Upper lobe of left lung (tissue), 6 donors: ENCODE measurements around the gene DPH6. TPM values are rescaled to one million over a fixed set of nuclear protein-coding genes. Genes with fewer than 3 reads are reported as not detected.
"Not testable (repeated sequence)": the region's sequence is repeated elsewhere in the genome, so short reads cannot be mapped to it uniquely, and the experiment has no call there.

Experiments used
- ATAC-seq, 2 donors: fragments of 200-7000 bp; cut with Tn5 transposase; one replicate each; pipeline ENCODE4 v1.9.1; 2022; ENCODE audit warnings: mild to moderate bottlenecking in 2 of 2, moderate library complexity in 2 of 2; ENCODE audit not compliant: low FRiP score in 2 of 2
- DNase-seq, 2 donors: peaks; one replicate each; pipeline ENCODE4 v3.0.0-alpha.2; 2019 to 2020
- H3K27ac ChIP-seq, 4 donors: fragments of 200-600 bp; sonication (generic); one replicate each; pipeline ENCODE4 v1.5.1; 2016 to 2019
- H3K27me3 ChIP-seq, 4 donors: fragments of 200-600 bp; sonication (generic); one replicate each; pipeline ENCODE4 v1.5.1; 2017 to 2019
- H3K36me3 ChIP-seq, 4 donors: fragments of 200-600 bp; sonication (generic); one replicate each; pipeline ENCODE4 v1.5.1; 2016 to 2019
- H3K4me1 ChIP-seq, 4 donors: fragments of 200-600 bp; sonication (generic); one replicate each; pipeline ENCODE4 v1.5.1; 2018 to 2019
- H3K4me3 ChIP-seq, 4 donors: fragments of 200-600 bp; sonication (generic); one replicate each; pipeline ENCODE4 v1.5.1; 2017 to 2019; ENCODE audit warnings: mild to moderate bottlenecking in 2 of 4, moderate library complexity in 1 of 4
- H3K9me3 ChIP-seq, 4 donors: fragments of 200-600 bp; sonication (generic); one replicate each; pipeline ENCODE4 v1.5.1; 2018 to 2019
- CTCF ChIP-seq, 6 experiments: fragments of 450-650 bp in 4 of 6; fragments of 200-600 bp in 2 of 6; sonication (generic) in 2 of 6; IDR thresholded peaks; one replicate each; pipeline ENCODE4 v1.5.1; 2016 to 2019; ENCODE audit warnings: antibody characterized with exemption in 6 of 6
- EP300 ChIP-seq, 4 donors: sonication (generic); formaldehyde crosslinking; IDR thresholded peaks; one replicate each; pipeline ENCODE4 v1.5.1; 2017; ENCODE audit warnings: antibody characterized with exemption in 4 of 4, control low read depth in 2 of 4
- POLR2A ChIP-seq, 4 donors: fragments of 450-650 bp; IDR thresholded peaks; one replicate each; pipeline ENCODE4 v1.5.1; 2016 to 2017; ENCODE audit warnings: antibody characterized with exemption in 4 of 4, mild to moderate bottlenecking in 2 of 4
- POLR2AphosphoS5 ChIP-seq, 2 donors: sonication (generic); formaldehyde crosslinking; IDR thresholded peaks; one replicate each; pipeline ENCODE4 v1.5.1; 2017; ENCODE audit warnings: antibody characterized with exemption in 2 of 2
- WGBS, 2 donors: methylation state at CpG; one replicate each; pipeline ENCODE4 v1.1.5; 2017 to 2018; 5-methylcytosine and 5-hydroxymethylcytosine counted together
- total RNA-seq, 6 donors: library from RNA; depleted of rRNA in 4 of 6; stranded (reverse); fragments of >200 nt in 4 of 6; gene quantifications; one replicate each; pipeline versions ENCODE4 v1.1.0 to v1.2.1, GENCODE V29; 2016 to 2021
- donor health status: DM: no; HTN: no; CAD: no; lungs with moderate emphysema.
- donor health status: DM: no; HTN: yes; CAD: no; lungs with severe emphysema.

Gene DPH6
- total RNA-seq, 6 donors from 2014 or later = 6.3 to 48.2 (median 14.6) TPM

DNA sequence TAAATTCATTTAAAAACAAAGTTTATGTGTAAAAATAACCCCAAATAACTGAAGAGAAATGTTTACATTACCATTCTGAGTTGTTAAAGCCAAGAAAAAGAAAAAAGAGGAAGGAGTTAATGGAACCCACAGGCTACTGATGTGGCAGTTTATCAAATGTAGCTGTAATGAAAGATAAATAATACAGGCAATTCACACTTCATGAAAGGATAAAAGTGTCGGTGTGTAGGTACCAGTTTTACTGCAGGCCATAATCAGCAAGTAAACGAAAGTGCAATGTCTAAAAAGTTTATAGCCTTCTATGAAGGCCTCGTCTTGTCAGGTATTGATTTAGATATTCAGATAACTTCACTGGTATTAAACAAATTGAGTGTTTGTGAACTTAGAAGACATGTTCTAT is 164.6 kb downstream of the DPH6 start:
- Histone ChIP-seq H3K4me3 (no peak overlapping the region), H3K27me3 (no peaks in the 10 kb centered on the region), H3K27ac (no peak overlapping the region), H3K4me1 (no peaks in the 10 kb centered on the region), H3K9me3 (peaks cover 0 to 2% (median 0%) of the 10 kb centered on the region in 4 donors), H3K36me3 (no peaks in the 10 kb centered on the region)
- no peak for TF ChIP-seq POLR2AphosphoS5 (IDR thresholded peaks at IDR 0.05)
- TF ChIP-seq POLR2A (IDR thresholded peaks at IDR 0.05) = no peak
- TF ChIP-seq CTCF (IDR thresholded peaks at IDR 0.05) = no peak
- TF ChIP-seq EP300 (IDR thresholded peaks at IDR 0.05) = no peak
- DNase-seq (no peak), ATAC-seq (no peak)
- 54 to 59% methylated on average over 3 of the region's 3 CpGs for WGBS, 2 donors

GRCh38 chr15:35379972-35380371 is 166.0 kb downstream of the DPH6 start:
- ATAC-seq = no peak
- H3K36me3 ChIP-seq = no peaks in the 10 kb centered on the region
- 87 to 90% methylated on average over 1 of the region's 1 CpG for WGBS, 2 donors
- no peak overlapping the region for H3K27ac ChIP-seq
- H3K9me3 ChIP-seq = peaks cover 0 to 2% (median 0%) of the 10 kb centered on the region in 4 donors
- no peaks in the 10 kb centered on the region for H3K4me1 ChIP-seq
- TF ChIP-seq POLR2AphosphoS5 (IDR thresholded peaks at IDR 0.05) = no peak
- TF ChIP-seq CTCF (IDR thresholded peaks at IDR 0.05) = no peak
- TF ChIP-seq EP300 (IDR thresholded peaks at IDR 0.05) = no peak
- TF ChIP-seq POLR2A (IDR thresholded peaks at IDR 0.05) = no peak
- H3K27me3 ChIP-seq = no peaks in the 10 kb centered on the region
- DNase-seq = no peak
- H3K4me3 ChIP-seq = no peak overlapping the region

- WGBS, 2 donors = 100% methylated on average over 1 of the region's 1 CpG
- not testable (repeated sequence) for H3K27ac ChIP-seq, H3K9me3 ChIP-seq, ATAC-seq, DNase-seq, H3K4me1 ChIP-seq, H3K36me3 ChIP-seq, H3K27me3 ChIP-seq, H3K4me3 ChIP-seq
Measured at GRCh38 chr15:35378454-35378853, 167.5 kb downstream of the DPH6 start.

GRCh38 chr15:35376707-35377106 is 169.3 kb downstream of the DPH6 start:
- Histone ChIP-seq H3K4me3 (no peak overlapping the region), H3K9me3 (peaks cover 0 to 2% (median 0%) of the 10 kb centered on the region in 4 donors), H3K27ac (no peak overlapping the region), H3K27me3 (no peaks in the 10 kb centered on the region), H3K4me1 (no peaks in the 10 kb centered on the region), H3K36me3 (no peaks in the 10 kb centered on the region)
- DNase-seq = no peak
- ATAC-seq = no peak
- TF ChIP-seq POLR2A (IDR thresholded peaks at IDR 0.05) = no peak
- no peak for TF ChIP-seq CTCF (IDR thresholded peaks at IDR 0.05)
- TF ChIP-seq POLR2AphosphoS5 (IDR thresholded peaks at IDR 0.05) = no peak
- no peak for TF ChIP-seq EP300 (IDR thresholded peaks at IDR 0.05)

DNA sequence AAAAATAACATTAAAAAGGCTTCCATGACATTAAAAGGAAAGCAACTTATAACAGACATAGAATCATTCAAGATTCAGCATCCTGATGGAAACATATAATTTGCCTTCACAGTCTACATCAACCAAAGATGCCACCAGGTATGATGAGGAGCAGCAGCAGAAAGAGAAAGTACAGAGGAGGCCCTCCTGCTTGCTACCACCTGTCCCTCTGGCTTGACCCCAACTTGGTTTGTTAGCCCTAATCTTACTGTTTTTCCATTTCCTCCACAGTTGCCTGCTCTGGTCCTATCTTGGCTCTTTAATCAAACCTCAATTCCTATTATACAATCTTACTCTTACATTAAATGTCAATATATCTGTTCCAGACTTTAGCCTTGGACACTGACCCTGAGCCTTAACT is 171.3 kb downstream of the DPH6 start:
- no peak for DNase-seq
- H3K4me1 ChIP-seq = no peaks in the 10 kb centered on the region
- no peak overlapping the region for H3K4me3 ChIP-seq
- no peaks in the 10 kb centered on the region for H3K27me3 ChIP-seq
- peaks cover 0 to 2% (median 0%) of the 10 kb centered on the region in 4 donors for H3K9me3 ChIP-seq
- H3K27ac ChIP-seq = no peak overlapping the region
- no peak for ATAC-seq
- no peaks in the 10 kb centered on the region for H3K36me3 ChIP-seq
- TF ChIP-seq CTCF (IDR thresholded peaks at IDR 0.05) (no peak), POLR2AphosphoS5 (IDR thresholded peaks at IDR 0.05) (no peak), POLR2A (IDR thresholded peaks at IDR 0.05) (no peak), EP300 (IDR thresholded peaks at IDR 0.05) (no peak)
